Hematopoietic multipotent progenitor cell treated with erythropoietin and hydrocortisone succinate and interleukin-3 and kit ligand, for 17 days (in vitro differentiated cells): ENCODE data around the gene TTC22.

Source experiments
- DNase-seq: peaks from one replicate; pipeline ENCODE4 v3.0.0-alpha.2; 2015; ENCODE audit warnings: low spot score

TTC22 gene

DNA sequence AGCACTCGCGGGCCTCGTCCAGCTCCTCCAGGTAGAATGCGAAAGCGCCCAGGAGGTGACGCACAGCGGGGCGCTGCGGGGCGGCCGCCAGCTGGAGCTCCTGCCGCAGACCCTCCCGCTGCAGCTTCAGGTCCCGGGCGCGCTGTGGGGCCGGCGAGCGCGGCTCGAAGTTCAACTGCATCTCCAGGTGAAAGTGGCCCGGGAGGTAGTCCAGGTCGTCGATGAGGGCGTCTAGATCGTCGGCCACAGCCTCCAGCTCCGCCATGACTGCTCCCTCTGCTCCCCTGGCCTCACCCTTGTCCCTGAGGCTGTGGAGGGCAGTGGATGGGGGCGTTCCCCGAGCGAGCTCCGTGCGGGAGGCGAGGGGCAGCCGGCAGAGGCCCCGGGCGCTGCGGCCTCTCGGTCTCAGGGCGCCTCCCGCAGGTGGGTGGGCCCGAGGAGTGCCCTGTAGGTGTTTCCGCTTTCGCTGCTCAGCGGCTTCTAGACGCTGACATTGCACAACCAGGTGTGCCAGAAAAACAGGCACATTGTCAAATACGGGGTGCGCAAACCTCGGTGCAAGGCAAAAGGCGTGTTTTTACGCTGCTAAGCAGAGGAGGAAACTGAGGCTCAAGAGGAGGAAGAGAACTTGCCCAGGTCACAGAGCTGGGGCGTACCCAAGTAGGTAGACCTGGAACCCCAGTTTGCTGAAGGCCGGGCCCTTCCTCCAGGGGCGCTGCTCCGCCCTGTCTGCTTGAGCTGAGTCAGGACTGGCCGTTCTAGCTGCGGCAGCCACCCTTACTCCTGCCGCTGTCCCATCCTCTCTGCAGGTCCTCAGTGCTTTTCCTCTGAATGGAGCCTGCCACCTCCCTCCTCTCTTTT, at the start of gene TTC22:
Gene TTC22, minus strand, starts transcription at position 425 of the 861 bp plus-strand sequence. Its CDS starts 160 bp downstream, at position 265.
- DNase-seq = no peak

- no peak for DNase-seq
Observed at GRCh38 chr1:54850737-54851136, 49.6 kb upstream of the TTC22 start.

- DNase-seq = no peak
Observed at GRCh38 chr1:54850069-54850730, 49.1 kb upstream of the TTC22 start.

- no peak for DNase-seq
Observed at GRCh38 chr1:54849219-54850068, 48.3 kb upstream of the TTC22 start.

GRCh38 chr1:54848134-54848948, 47.2 kb upstream of the TTC22 start:
- DNase-seq = no peak

DNA sequence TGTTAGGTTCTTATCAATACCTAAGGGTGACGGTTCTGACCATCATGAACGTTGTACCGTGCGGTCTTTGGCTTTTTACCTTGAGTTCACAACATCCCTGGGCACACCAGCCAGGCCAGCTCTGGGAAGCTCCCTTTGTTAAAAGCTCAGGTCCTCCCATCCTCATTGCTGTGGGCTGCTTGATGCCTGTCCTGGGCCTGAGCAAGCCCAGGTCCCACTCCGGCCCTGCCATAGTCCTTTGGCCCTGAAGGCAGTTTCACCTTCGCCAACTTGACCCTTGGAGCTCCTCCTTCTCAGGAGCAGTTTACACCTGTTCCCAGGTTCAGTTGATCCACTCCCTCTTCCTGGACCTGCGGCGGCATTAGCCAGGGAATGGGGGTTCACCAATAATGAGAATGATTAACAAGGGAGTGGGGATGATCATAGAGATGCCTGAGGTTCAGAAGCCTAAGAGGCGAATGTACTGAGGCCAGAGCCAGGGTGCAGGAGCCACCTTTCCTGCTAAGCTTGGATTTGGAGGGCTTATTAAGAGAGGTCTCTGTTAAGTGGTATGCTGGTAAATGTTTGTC, 45.7 kb upstream of the TTC22 start:
- DNase-seq = no peak

DNA sequence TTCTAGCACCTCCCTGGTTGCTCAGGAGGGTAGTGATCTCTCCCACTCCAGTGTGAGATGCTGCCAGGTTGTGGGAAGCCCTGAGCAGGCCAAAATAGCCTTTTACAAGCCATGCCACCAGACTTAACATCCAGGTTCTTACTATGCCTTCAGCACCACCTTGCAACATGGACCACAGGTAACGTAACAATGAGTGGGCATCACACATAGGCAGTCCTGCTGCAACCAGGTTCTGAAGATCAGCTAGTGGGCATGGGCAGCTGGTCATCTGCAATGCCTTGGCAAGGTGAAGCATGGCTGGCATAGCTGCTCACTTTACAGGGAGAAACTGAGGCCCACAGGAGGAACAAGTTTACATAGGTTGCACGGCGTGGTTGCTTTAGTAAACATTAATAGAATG, 45.2 kb upstream of the TTC22 start:
- DNase-seq = no peak

GRCh38 chr1:54845772-54846171, 44.6 kb upstream of the TTC22 start:
- no peak for DNase-seq

DNA sequence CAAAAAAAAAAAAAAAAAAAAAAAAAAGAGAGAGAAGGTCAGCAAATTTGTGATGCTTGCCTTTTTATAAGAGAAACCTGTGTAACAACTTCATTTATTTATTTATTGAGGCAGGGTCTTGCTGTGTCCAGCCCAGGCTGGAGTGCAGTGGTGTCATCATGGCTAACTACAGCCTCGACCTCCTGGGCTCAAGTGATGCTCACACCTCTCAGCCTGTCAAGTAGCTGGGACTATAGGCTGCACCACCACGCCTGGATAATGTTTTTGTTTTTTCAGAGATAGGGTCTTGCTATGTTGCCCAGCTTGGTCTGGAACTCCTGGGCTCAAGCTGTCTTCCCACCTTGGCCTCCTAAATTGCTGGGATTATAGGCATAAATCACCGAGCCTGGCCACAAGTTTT, 43.4 kb upstream of the TTC22 start:
- no peak for DNase-seq

DNA sequence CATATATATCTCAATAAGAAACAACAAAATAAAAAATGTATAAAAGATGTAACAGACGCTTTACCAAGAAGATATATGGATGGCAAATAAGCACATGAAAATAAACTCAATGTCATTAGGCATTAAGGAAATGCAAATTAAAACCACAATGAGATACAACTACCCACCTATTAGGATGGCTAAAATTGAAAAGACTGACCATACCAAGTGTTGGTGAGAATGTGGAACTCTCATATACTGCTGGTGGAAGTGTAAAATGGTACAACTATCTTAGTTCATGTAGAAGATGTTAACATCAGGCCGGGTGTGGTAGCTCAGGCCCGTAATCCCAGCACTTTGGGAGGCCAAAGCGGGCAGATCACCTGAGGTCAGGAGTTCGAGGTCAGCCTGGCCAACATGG, 42.3 kb upstream of the TTC22 start:
- no peak for DNase-seq

GRCh38 chr1:54842963-54843362, 41.8 kb upstream of the TTC22 start:
- DNase-seq = no peak

GRCh38 chr1:54842206-54842915, 41.2 kb upstream of the TTC22 start:
- no peak for DNase-seq

DNA sequence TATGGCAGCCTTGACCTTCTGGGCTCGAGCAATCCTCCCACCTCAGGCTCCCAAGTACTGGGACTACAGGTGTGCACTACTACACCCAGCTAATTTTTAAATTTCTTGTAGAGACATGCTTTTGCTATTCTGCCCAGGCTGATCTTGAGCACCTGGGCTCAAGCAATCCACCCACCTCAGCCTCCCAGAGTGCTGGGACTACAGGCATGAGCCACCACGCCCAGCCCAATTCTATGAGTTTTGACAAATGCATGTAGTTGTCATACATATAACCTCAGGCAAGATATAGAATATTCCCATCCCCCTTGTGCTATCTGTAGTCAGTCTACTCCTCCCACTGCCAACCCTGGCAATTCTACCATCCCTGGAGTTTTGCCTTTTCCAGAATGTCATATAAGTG, 38.7 kb upstream of the TTC22 start:
- no peak for DNase-seq

DNA sequence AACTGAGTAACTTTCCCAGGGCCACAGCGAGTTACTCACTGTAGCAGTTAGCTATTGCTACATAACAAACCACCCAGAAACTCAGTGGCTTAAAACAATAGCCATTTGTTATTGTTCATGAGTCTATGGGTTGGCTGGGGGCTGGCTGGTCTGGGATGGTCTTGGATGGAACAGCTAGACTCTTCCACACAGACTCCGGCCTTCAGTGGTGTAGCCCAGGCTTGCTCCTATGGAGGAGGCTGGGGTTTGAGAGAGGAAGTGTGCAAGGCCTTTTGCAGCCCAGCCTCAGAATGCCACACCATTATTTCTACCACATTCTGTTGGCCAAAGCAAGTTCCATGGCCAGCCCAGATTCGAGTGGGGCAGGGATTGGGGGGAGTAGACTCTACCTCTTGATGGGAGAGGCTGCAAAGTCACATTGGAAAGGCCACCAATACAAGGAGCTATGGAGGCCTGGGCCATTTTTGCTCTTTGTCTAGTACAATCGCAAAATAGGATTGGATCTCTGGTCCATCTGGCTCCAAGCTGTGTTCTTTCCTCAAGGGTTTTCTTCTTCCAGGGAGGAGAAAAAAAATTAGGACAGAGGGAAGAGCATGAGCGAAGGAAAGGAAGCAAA, 37.5 kb upstream of the TTC22 start:
- DNase-seq = no peak

GRCh38 chr1:54837002-54837853, 36.1 kb upstream of the TTC22 start:
- no peak for DNase-seq

DNA sequence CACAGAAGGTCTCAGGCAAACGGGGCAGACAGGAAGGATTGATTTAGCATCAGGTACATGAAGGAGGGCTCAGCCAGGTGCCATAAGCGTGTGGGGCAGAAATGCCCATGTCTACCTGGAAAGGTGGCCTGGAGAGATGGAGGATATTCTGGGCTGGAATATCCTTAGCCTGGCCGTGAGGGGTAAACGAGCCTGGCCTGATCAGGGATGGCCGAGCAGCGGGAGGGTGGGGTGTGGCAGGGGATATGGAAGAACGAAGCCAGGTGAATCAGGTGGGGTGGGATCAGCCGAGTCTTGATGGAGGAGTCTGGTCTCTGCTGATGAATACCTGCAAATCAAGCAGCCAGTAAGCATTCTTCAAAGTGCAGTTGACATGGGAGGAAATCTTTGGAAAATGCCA, 35.5 kb upstream of the TTC22 start:
- no peak for DNase-seq

GRCh38 chr1:54835970-54836369, 34.8 kb upstream of the TTC22 start:
- DNase-seq = no peak

DNA sequence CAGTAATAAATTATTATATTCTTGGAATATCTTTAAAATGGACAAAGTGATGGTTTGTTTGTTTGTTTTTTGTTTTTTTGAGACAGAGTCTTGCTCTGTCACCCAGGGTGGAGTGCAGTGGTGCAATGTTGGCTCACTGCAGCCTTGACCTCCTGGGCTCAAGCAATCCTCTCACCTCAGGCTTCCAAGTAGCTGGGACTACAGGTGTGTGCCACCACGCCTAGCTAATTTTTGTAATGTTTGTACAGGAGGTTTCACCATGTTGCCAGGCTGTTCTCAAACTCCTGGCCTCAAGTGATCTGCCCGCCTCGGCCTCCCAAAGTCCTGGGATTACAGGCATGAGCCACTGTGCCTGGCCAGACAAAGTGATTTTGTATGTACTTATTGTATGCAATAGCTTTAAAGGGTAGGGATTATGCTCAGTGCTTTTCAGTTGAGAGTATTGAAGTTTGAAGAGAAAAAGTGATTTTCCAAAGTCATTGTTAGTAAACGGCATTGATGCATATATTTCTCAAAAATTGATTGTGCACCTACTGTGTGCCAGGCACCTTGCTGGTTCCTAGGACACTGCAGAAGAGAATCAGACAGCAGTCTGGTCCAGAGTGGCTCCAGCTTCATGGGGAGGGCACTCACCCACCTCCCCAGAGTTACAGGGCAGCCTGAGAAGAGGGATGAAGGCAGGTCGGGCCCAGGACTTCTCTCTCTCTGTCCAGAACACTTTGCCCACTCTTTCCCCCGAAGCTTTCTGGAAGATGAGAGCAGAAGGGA, 34.2 kb upstream of the TTC22 start:
- DNase-seq = no peak
